GM18520 (cell line): ENCODE measurements around the gene LPGAT1.
A peak's percentile ranks its signal among the peaks of the same experiment; 100 is the strongest.

Experiments
- ATAC-seq: cut with Tn5 transposase; IDR thresholded peaks from one replicate; pipeline ENCODE4 v1.9.1; 2021; ENCODE audit not compliant: unreplicated experiment

LPGAT1 gene

GRCh38 chr1:211775170-211775569, 55.4 kb downstream of the LPGAT1 start:
- ATAC-seq: no peak

- ATAC-seq: no peak
These were observed 65.9 kb downstream of the LPGAT1 start for GRCh38 chr1:211764701-211765100.

GRCh38 chr1:211762206-211762605, 68.4 kb downstream of the LPGAT1 start:
- ATAC-seq: no peak

GRCh38 chr1:211761400-211761799, 69.2 kb downstream of the LPGAT1 start:
- no peak for ATAC-seq

GRCh38 chr1:211756471-211757020, 74.0 kb downstream of the LPGAT1 start:
- ATAC-seq: no peak

GRCh38 chr1:211753649-211754251, 76.8 kb downstream of the LPGAT1 start:
- no peak for ATAC-seq

GRCh38 chr1:211752951-211753486, 77.5 kb downstream of the LPGAT1 start:
- no peak for ATAC-seq

GRCh38 chr1:211752317-211752716, 78.2 kb downstream of the LPGAT1 start:
- ATAC-seq: no peak

- no peak for ATAC-seq
These were observed 79.1 kb downstream of the LPGAT1 start for GRCh38 chr1:211751438-211751837.

GRCh38 chr1:211750599-211750998, 80.0 kb downstream of the LPGAT1 start:
- ATAC-seq: no peak

GRCh38 chr1:211749251-211749650, 81.3 kb downstream of the LPGAT1 start:
- no peak for ATAC-seq

GRCh38 chr1:211748810-211749209, 81.8 kb downstream of the LPGAT1 start:
- ATAC-seq: no peak

GRCh38 chr1:211742889-211743529, 87.6 kb downstream of the LPGAT1 start:
- no peak for ATAC-seq

- ATAC-seq: no peak
These were observed 88.3 kb downstream of the LPGAT1 start for GRCh38 chr1:211742272-211742671.

- no peak for ATAC-seq
These were observed 88.8 kb downstream of the LPGAT1 start for GRCh38 chr1:211741788-211742187.

GRCh38 chr1:211741116-211741515, 89.4 kb downstream of the LPGAT1 start:
- no peak for ATAC-seq

- ATAC-seq: peak; percentile 46
These were observed 90.7 kb downstream of the LPGAT1 start for GRCh38 chr1:211739671-211740411.

- ATAC-seq: no peak
These were observed 91.8 kb downstream of the LPGAT1 start for GRCh38 chr1:211738691-211739301.

- no peak for ATAC-seq
These were observed 92.4 kb downstream of the LPGAT1 start for GRCh38 chr1:211738096-211738690.

GRCh38 chr1:211737115-211738035, 93.2 kb downstream of the LPGAT1 start:
- ATAC-seq: no peak
